ENCODE results near the gene SFMBT1.

Gene SFMBT1

GRCh38 chr3:53022647-53023046 is 23.2 kb downstream of the SFMBT1 start:
- ChIA-PET CTCF (no interaction called here), POLR2A (no interaction called here)
- 0 out of 2 replicates have a peak, but pooled peaks cover under 1% of the 10 kb centered on the region for H3K4me1 ChIP-seq (ENCODE audit: control insufficient read depth, insufficient read depth, low read length)
- H3K9me3 ChIP-seq (ENCODE audit: control insufficient read depth, insufficient read depth, low read depth, low read length): no peaks in the 10 kb centered on the region
- no peak overlapping the region for H3K4me3 ChIP-seq (ENCODE audit: low read depth, low read length)
- no peak overlapping the region for H3K27ac ChIP-seq (ENCODE audit: extremely low read depth, low read depth, low read length)
- no peaks in the 10 kb centered on the region for H3K36me3 ChIP-seq (ENCODE audit: control insufficient read depth in 2 of 2, insufficient read depth in 1 of 2, low read length in 2 of 2)
- TF ChIP-seq PATZ1 (tag by site-specific recombination; IDR thresholded peaks at IDR 0.05) (no peak), ZNF157 (tag by site-specific recombination; IDR thresholded peaks at IDR 0.05) (no peak), ZNF623 (tag by site-specific recombination; IDR thresholded peaks at IDR 0.05) (no peak), SP2 (tag by site-specific recombination; IDR thresholded peaks at IDR 0.05) (no peak), ZNF692 (tag by site-specific recombination; IDR thresholded peaks at IDR 0.05) (no peak), MYNN (tag by site-specific recombination; IDR thresholded peaks at IDR 0.05; ENCODE audit: borderline replicate concordance) (no peak), ZNF768 (tag by site-specific recombination; IDR thresholded peaks at IDR 0.05) (no peak), ZNF350 (tag by site-specific recombination; IDR thresholded peaks at IDR 0.05) (no peak), MZF1 (tag by site-specific recombination; IDR thresholded peaks at IDR 0.05; ENCODE audit: borderline replicate concordance) (no peak), MEIS1 (CRISPR knock-in tag; IDR thresholded peaks at IDR 0.05; ENCODE audit: borderline replicate concordance) (no peak), ZNF214 (tag by site-specific recombination; IDR thresholded peaks at IDR 0.05; ENCODE audit: borderline replicate concordance) (no peak), ZNF488 (tag by site-specific recombination; IDR thresholded peaks at IDR 0.05) (no peak), ZNF830 (tag by site-specific recombination; IDR thresholded peaks at IDR 0.05; ENCODE audit: low read depth) (no peak), ZBTB10 (tag by site-specific recombination; IDR thresholded peaks at IDR 0.05) (no peak), ZBTB48 (tag by site-specific recombination; IDR thresholded peaks at IDR 0.05) (no peak), ZNF132 (tag by site-specific recombination; IDR thresholded peaks at IDR 0.05; ENCODE audit: borderline replicate concordance) (no peak), ZNF837 (tag by site-specific recombination; IDR thresholded peaks at IDR 0.05) (no peak), ZNF133 (tag by site-specific recombination; IDR thresholded peaks at IDR 0.05) (no peak), ZNF274 (IDR thresholded peaks at IDR 0.05; ENCODE audit: low read length) (no peak), ZNF274 (tag by site-specific recombination; IDR thresholded peaks at IDR 0.05; ENCODE audit: borderline replicate concordance) (no peak), SP7 (tag by site-specific recombination; IDR thresholded peaks at IDR 0.05) (no peak)

Data from HEK293 (cell line).